ENCODE measurements around the gene CA5B.

GRCh38 chrX:15829217-15829616, 91.1 kb downstream of the CA5B start:
- TF ChIP-seq CTCF (IDR thresholded peaks at IDR 0.05) (no peak), POLR2AphosphoS5 (IDR thresholded peaks at IDR 0.05) (no peak), POLR2A (IDR thresholded peaks at IDR 0.05; ENCODE audit: low read depth) (no peak)
